DND-41 (cell line): ENCODE measurements around the gene AP2A2.
A peak's percentile ranks its signal among the peaks of the same experiment; 100 is the strongest.

Experiments
- ATAC-seq: fragments of 200-7000 bp; cut with Tn5 transposase; 3 replicates; pipeline ENCODE4 v1.9.1; 2021; ENCODE audit warnings: low read depth; ENCODE audit not compliant: insufficient read depth
- DNase-seq: peaks from one replicate; pipeline ENCODE4 v3.0.0-alpha.2; 2020
- H2AFZ ChIP-seq: 2 replicates; pipeline ENCODE4 v1.6.0; 2012; ENCODE audit warnings: low read depth, low read length
- H3K27ac ChIP-seq: 2 replicates; pipeline ENCODE4 v1.5.1; 2012; ENCODE audit warnings: low read length, inconsistent platforms
- H3K27me3 ChIP-seq: fragments of 200-600 bp; sonication (generic); 2 replicates; pipeline ENCODE4 v1.6.0; 2012; ENCODE audit warnings: low read length, mild to moderate bottlenecking, inconsistent platforms; ENCODE audit not compliant: insufficient read depth, poor library complexity
- H3K36me3 ChIP-seq: 2 replicates; pipeline ENCODE4 v1.5.1; 2012; ENCODE audit warnings: low read length, inconsistent platforms; ENCODE audit not compliant: insufficient read depth
- H3K4me1 ChIP-seq: 2 replicates; pipeline ENCODE4 v1.5.1; 2012; ENCODE audit warnings: mild to moderate bottlenecking, low read length; ENCODE audit not compliant: insufficient read depth
- H3K4me2 ChIP-seq: 2 replicates; pipeline ENCODE4 v1.6.0; 2012; ENCODE audit warnings: mild to moderate bottlenecking, moderate library complexity, low read length, inconsistent platforms; ENCODE audit not compliant: insufficient read depth
- H3K4me3 ChIP-seq, 2 experiments: fragments of 200-600 bp in 1 of 2; shearing (Covaris generic) in 1 of 2; 2 replicates each; pipeline ENCODE4 v1.5.1; 2012 to 2016; ENCODE audit warnings: inconsistent platforms in 2 of 2, low read length in 2 of 2, mild to moderate bottlenecking in 2 of 2, low read depth in 1 of 2, moderate library complexity in 1 of 2
- H3K79me2 ChIP-seq: 2 replicates; pipeline ENCODE4 v1.6.0; 2012; ENCODE audit warnings: low read length, inconsistent platforms; ENCODE audit not compliant: insufficient read depth
- H3K9ac ChIP-seq: 2 replicates; pipeline ENCODE4 v1.6.0; 2012; ENCODE audit warnings: low read depth, mild to moderate bottlenecking, inconsistent platforms, low read length, moderate library complexity
- H3K9me3 ChIP-seq: 2 replicates; pipeline ENCODE4 v1.5.1; 2012; ENCODE audit warnings: low read length, moderate library complexity, mild to moderate bottlenecking, inconsistent platforms; ENCODE audit not compliant: insufficient read depth, severe bottlenecking
- H4K20me1 ChIP-seq: 2 replicates; pipeline ENCODE4 v1.6.0; 2012; ENCODE audit warnings: low read length; ENCODE audit not compliant: insufficient read depth
- EZH2 ChIP-seq: IDR thresholded peaks from 3 replicates; pipeline ENCODE4 v1.6.1; 2012; ENCODE audit warnings: borderline replicate concordance, low read depth, mild to moderate bottlenecking, moderate library complexity, low read length, inconsistent platforms; ENCODE audit not compliant: severe bottlenecking
- TF ChIP-seq, protein P1 (sequence below): IDR thresholded peaks from 2 replicates; pipeline ENCODE4 v1.5.1; 2012; ENCODE audit warnings: borderline replicate concordance, low read length, moderate library complexity, mild to moderate bottlenecking; ENCODE audit not compliant: poor library complexity, severe bottlenecking; ENCODE audit errors: extremely low read depth

The AP2A2 gene

DNA sequence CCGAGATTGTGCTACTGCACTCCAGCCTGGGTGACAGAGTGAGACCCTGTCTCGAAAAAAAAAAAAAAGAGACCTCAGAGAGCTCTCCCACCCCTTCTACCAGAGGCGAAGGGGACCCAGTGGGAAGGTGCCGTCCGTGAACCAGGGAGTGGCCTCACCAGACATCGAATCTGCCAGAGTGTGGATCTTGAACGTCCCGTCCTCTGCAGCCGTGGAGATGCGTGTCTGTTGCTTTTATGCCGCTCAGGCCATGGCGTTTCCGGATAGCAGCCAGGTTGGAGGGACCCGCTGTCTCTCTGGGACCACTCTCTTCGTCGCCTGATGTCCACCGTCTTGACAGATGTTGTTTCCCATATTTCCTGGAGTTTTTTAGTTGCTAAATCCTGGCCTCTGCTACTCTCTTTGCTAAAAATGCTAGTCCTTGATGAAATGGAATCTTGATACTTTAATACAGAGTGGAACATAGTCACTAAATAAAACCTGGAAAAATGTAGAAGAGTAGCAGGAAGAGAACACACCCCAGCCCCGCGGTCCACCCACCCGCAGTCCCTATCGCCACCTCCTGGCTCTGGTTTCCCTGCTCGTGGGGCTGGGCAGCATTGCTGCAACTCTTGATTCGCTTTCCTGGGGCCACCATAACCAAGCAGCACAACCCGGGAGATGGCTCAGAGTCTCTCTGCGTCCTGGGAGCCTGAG lies 122.9 kb downstream of the AP2A2 start:
- Histone ChIP-seq H3K4me2 (no peak overlapping the region), H3K9me3 (no peaks in the 10 kb centered on the region), H3K27me3 (no peaks in the 10 kb centered on the region), H3K79me2 (no peaks in the 10 kb centered on the region), H3K4me1 (0 out of 2 replicates have a peak, but pooled peaks cover 5% of the 10 kb centered on the region), H3K36me3 (no peaks in the 10 kb centered on the region), H2AFZ (no peak overlapping the region), H4K20me1 (no peaks in the 10 kb centered on the region; the same call in 1 of the 2 replicates), H3K27ac (no peak overlapping the region), H3K4me3 (no peak overlapping the region), H3K9ac (no peak overlapping the region)
- TF ChIP-seq EZH2, result no peak
- TF ChIP-seq, protein P1, sequence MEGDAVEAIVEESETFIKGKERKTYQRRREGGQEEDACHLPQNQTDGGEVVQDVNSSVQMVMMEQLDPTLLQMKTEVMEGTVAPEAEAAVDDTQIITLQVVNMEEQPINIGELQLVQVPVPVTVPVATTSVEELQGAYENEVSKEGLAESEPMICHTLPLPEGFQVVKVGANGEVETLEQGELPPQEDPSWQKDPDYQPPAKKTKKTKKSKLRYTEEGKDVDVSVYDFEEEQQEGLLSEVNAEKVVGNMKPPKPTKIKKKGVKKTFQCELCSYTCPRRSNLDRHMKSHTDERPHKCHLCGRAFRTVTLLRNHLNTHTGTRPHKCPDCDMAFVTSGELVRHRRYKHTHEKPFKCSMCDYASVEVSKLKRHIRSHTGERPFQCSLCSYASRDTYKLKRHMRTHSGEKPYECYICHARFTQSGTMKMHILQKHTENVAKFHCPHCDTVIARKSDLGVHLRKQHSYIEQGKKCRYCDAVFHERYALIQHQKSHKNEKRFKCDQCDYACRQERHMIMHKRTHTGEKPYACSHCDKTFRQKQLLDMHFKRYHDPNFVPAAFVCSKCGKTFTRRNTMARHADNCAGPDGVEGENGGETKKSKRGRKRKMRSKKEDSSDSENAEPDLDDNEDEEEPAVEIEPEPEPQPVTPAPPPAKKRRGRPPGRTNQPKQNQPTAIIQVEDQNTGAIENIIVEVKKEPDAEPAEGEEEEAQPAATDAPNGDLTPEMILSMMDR, result peak; percentile 4
- no peak for ATAC-seq
- DNase-seq, result no peak

DNA sequence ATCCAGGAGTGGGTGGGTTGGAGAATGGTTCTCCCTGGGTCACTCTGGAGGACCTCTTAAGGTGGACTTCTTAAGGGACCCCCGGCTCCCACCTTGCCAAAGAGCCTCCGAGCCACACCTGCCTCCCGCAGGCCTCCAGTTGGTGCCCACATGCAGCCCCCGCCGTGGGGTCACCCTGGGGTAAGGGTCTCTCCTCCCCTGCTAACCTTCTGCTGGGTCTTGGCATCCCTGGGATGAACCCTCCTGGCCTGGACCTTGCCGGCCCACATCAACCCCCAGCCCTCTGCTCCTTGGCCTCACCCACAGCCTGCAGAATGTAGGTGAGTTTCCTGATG lies 123.4 kb downstream of the AP2A2 start:
- Histone ChIP-seq H3K27ac (no peak overlapping the region), H3K4me3 (no peak overlapping the region), H3K4me1 (0 out of 2 replicates have a peak, but pooled peaks cover 5% of the 10 kb centered on the region), H3K4me2 (no peak overlapping the region), H3K36me3 (no peaks in the 10 kb centered on the region), H3K27me3 (no peaks in the 10 kb centered on the region), H3K79me2 (no peaks in the 10 kb centered on the region), H3K9me3 (no peaks in the 10 kb centered on the region), H2AFZ (no peak overlapping the region), H4K20me1 (no peaks in the 10 kb centered on the region; the same call in 1 of the 2 replicates), H3K9ac (no peak overlapping the region)
- TF ChIP-seq, protein P1, result no peak
- TF ChIP-seq EZH2, result no peak
- DNase-seq (no peak), ATAC-seq (no peak)

DNA sequence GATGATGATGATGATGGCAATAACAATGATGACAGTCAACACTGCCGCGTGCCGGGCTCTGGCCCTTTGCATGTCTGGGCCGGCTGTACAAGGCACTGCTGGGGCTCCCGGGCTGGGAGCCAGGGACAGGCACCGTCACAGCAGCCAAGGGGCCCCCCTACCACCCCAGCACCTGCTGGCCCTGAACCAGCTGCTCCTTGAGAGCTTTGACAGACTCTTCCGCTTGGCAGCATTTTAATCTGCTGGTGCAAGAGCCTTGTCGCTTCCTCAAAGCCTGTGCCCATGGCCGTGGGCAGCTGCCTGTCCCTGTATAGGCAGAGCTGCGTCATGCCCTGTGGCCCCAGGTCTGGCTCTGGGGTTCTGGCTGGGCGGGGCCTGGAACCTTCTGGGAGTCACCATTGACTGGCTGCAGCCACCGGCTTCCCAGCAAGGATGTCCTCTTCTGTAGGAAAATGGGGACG lies 123.8 kb downstream of the AP2A2 start:
- Histone ChIP-seq H4K20me1 (no peaks in the 10 kb centered on the region; the same call in 1 of the 2 replicates), H2AFZ (no peak overlapping the region), H3K4me2 (no peak overlapping the region), H3K27me3 (no peaks in the 10 kb centered on the region), H3K4me1 (0 out of 2 replicates have a peak, but pooled peaks cover 5% of the 10 kb centered on the region), H3K4me3 (no peak overlapping the region), H3K9ac (no peak overlapping the region), H3K27ac (no peak overlapping the region), H3K9me3 (no peaks in the 10 kb centered on the region), H3K79me2 (no peaks in the 10 kb centered on the region), H3K36me3 (no peaks in the 10 kb centered on the region)
- no peak for TF ChIP-seq EZH2
- TF ChIP-seq, protein P1, result no peak
- ATAC-seq (no peak), DNase-seq (no peak)
